RCC 7860 (cell line): Measurements from ENCODE around the gene CATSPERD.
"Not testable (repeated sequence)": the region's sequence is repeated elsewhere in the genome, so short reads cannot be mapped to it uniquely, and the experiment has no call there.

Experiments
- DNase-seq: peaks from one replicate; pipeline ENCODE4 v3.0.0-alpha.2; 2015; ENCODE audit warnings: low spot score
- FAIRE-seq: peaks from 2 replicates; lab custom pipeline; 2012; peaks lifted over from hg19 to GRCh38; lab: Jason Lieb, UNC

The CATSPERD gene

GRCh38 chr19:5697890-5698634 is 22.4 kb upstream of the CATSPERD start:
- no peak for DNase-seq
- no peak for FAIRE-seq

GRCh38 chr19:5698635-5699422 is 21.6 kb upstream of the CATSPERD start:
- no peak for DNase-seq
- no peak for FAIRE-seq

- no peak for DNase-seq
- FAIRE-seq, result no peak
Measured at GRCh38 chr19:5700455-5701092, 19.9 kb upstream of the CATSPERD start.

GRCh38 chr19:5702053-5702410 is 18.4 kb upstream of the CATSPERD start:
- DNase-seq, FAIRE-seq: not testable (repeated sequence)

- no peak for DNase-seq
- no peak for FAIRE-seq
Measured at GRCh38 chr19:5703819-5704818, 16.3 kb upstream of the CATSPERD start.

- no peak for FAIRE-seq
- DNase-seq, result no peak
Measured at GRCh38 chr19:5705552-5705951, 14.9 kb upstream of the CATSPERD start.

GRCh38 chr19:5706876-5707573 is 13.4 kb upstream of the CATSPERD start:
- DNase-seq (no peak), FAIRE-seq (no peak)

- FAIRE-seq, result no peak
- no peak for DNase-seq
Measured at GRCh38 chr19:5707576-5708575, 12.6 kb upstream of the CATSPERD start.

GRCh38 chr19:5711025-5711424 is 9.4 kb upstream of the CATSPERD start:
- no peak for DNase-seq
- no peak for FAIRE-seq

- FAIRE-seq (no peak), DNase-seq (no peak)
Measured at GRCh38 chr19:5711713-5712161, 8.7 kb upstream of the CATSPERD start.

- DNase-seq (no peak), FAIRE-seq (no peak)
Measured at GRCh38 chr19:5713228-5713627, 7.2 kb upstream of the CATSPERD start.

- FAIRE-seq (no peak), DNase-seq (no peak)
Measured at GRCh38 chr19:5714816-5715215, 5.6 kb upstream of the CATSPERD start.

- no peak for FAIRE-seq
- no peak for DNase-seq
Measured at GRCh38 chr19:5717215-5717935, 3.1 kb upstream of the CATSPERD start.

- DNase-seq (peak; percentile 49), FAIRE-seq (no peak)
Measured at GRCh38 chr19:5718037-5718578, 2.3 kb upstream of the CATSPERD start.

GRCh38 chr19:5718579-5719273 is 1.7 kb upstream of the CATSPERD start:
- FAIRE-seq (peak; percentile 59), DNase-seq (peak; percentile 84)

- FAIRE-seq, result no peak
- no peak for DNase-seq
Measured at GRCh38 chr19:5719274-5719960, 1.0 kb upstream of the CATSPERD start.
